Keratinocyte (primary cell): ENCODE measurements around the gene COL25A1.

ENCODE experiments used
- CTCF ChIP-seq, 3 experiments: IDR thresholded peaks in 1 of 3; conservative IDR thresholded peaks in 1 of 3; optimal IDR thresholded peaks in 1 of 3; 2 replicates in 2 of 3; 3 replicates in 1 of 3; pipeline versions ENCODE3 to v1.5.1; 2011; ENCODE audit warnings: low read length in 3 of 3, mild to moderate bottlenecking in 3 of 3, moderate library complexity in 2 of 3, control low read depth in 1 of 3, inconsistent platforms in 1 of 3; ENCODE audit not compliant: insufficient read depth in 2 of 3; ENCODE audit errors: extremely low read depth in 1 of 3
- EZH2 ChIP-seq: IDR thresholded peaks from one replicate; pipeline ENCODE4 v1.6.1; 2012; ENCODE audit warnings: inconsistent platforms, mild to moderate bottlenecking, low read length, moderate library complexity

GRCh38 chr4:108965472-108966076 is 336.9 kb downstream of the COL25A1 start:
- TF ChIP-seq CTCF (optimal IDR thresholded peaks at IDR 0.05 in 1 of 3, IDR thresholded peaks at IDR 0.05 in 1 of 3, conservative IDR thresholded peaks at IDR 0.05 in 1 of 3; ENCODE audit: extremely low read depth in 1 of 3, insufficient read depth in 2 of 3, low read length in 3 of 3) = no peak
- TF ChIP-seq EZH2 = no peak
